ENCODE results near the gene GNG13. TPM values are rescaled to one million over a fixed set of nuclear protein-coding genes. Genes with fewer than 3 reads are reported as not detected.

GNG13 gene
- total and polyA plus RNA-seq, 9 of the 15 experiments (the other 6 are each of a cell fraction or from before 2014, with no cell fraction given) = not detected

- TF ChIP-seq RBM22 (IDR thresholded peaks at IDR 0.05; ENCODE audit: low read depth, low read length, poor library complexity, severe bottlenecking) (peak; percentile 65), ARID3A (IDR thresholded peaks at IDR 0.05; ENCODE audit: borderline replicate concordance, low read depth, low read length) (no peak), BRD9 (IDR thresholded peaks at IDR 0.05; ENCODE audit: low read depth, partially characterized antibody) (no peak), FIP1L1 (IDR thresholded peaks at IDR 0.05; ENCODE audit: low read depth, low read length, poor library complexity, severe bottlenecking) (peak; percentile 49), SAFB2 (IDR thresholded peaks at IDR 0.05; ENCODE audit: borderline replicate concordance, low read depth, low read length, severe bottlenecking) (no peak), ZMIZ1 (IDR thresholded peaks at IDR 0.05; ENCODE audit: low read depth in 2 of 2, low read length in 2 of 2) (0 out of 4 replicates have a peak, but pooled peaks of 1 of the 2 experiments have one; percentile 11), ZBED1 (IDR thresholded peaks at IDR 0.05) (no peak; the same call in 1 of the 2 replicates), ZBTB9 (CRISPR knock-in tag; IDR thresholded peaks at IDR 0.05) (0 out of 2 replicates have a peak, but pooled peaks have one; percentile 71), TAL1 (IDR thresholded peaks at IDR 0.05) (no peak), ZNF212 (CRISPR knock-in tag; IDR thresholded peaks at IDR 0.05) (no peak), RBM25 (IDR thresholded peaks at IDR 0.05; ENCODE audit: low read depth, low read length, severe bottlenecking) (no peak), BDP1 (IDR thresholded peaks at IDR 0.05; ENCODE audit: insufficient read depth, insufficient read length) (no peak), HCFC1 (IDR thresholded peaks at IDR 0.05; ENCODE audit: low read depth, low read length) (peak; percentile 95), MCM3 (IDR thresholded peaks at IDR 0.05) (no peak), BCOR (IDR thresholded peaks at IDR 0.05) (no peak), KDM1A (IDR thresholded peaks at IDR 0.05) (no peak), ZNF57 (CRISPR knock-in tag; IDR thresholded peaks at IDR 0.05) (no peak), MAFG (tag; conservative IDR thresholded peaks at IDR 0.05) (no peak), SIN3B (IDR thresholded peaks at IDR 0.05; ENCODE audit: low read depth) (peak; percentile 82)
- TF ChIP-seq, protein P1, sequence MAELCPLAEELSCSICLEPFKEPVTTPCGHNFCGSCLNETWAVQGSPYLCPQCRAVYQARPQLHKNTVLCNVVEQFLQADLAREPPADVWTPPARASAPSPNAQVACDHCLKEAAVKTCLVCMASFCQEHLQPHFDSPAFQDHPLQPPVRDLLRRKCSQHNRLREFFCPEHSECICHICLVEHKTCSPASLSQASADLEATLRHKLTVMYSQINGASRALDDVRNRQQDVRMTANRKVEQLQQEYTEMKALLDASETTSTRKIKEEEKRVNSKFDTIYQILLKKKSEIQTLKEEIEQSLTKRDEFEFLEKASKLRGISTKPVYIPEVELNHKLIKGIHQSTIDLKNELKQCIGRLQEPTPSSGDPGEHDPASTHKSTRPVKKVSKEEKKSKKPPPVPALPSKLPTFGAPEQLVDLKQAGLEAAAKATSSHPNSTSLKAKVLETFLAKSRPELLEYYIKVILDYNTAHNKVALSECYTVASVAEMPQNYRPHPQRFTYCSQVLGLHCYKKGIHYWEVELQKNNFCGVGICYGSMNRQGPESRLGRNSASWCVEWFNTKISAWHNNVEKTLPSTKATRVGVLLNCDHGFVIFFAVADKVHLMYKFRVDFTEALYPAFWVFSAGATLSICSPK (IDR thresholded peaks at IDR 0.05; ENCODE audit: borderline replicate concordance) = no peak
These were observed 7.0 kb upstream of the GNG13 start (continued) for GRCh38 chr16:807347-808084.

Measured in K562 (cell line).